Measurements from ENCODE around the gene C2orf74.

C2orf74 gene

GRCh38 chr2:61196671-61197070 lies 34.7 kb downstream of the C2orf74 start:
- Histone ChIP-seq H3K23ac (ENCODE audit: low read depth, low read length, poor library complexity) (no peak overlapping the region), H3K79me1 (ENCODE audit: low read depth, low read length) (peaks cover 2% of the 10 kb centered on the region), H2AK5ac (ENCODE audit: low read depth, low read length) (no peak overlapping the region), H3K14ac (ENCODE audit: low read length) (no peak overlapping the region), H3K4me1 (ENCODE audit: control insufficient read depth in 2 of 2, insufficient read depth in 1 of 2, low read depth in 1 of 2, low read length in 2 of 2) (no peaks in the 10 kb centered on the region), H3K4ac (ENCODE audit: low read length) (no peak overlapping the region), H3K36me3 (replicated peaks in 1 of 2; ENCODE audit: control insufficient read depth in 2 of 2, insufficient read depth in 2 of 2, low read length in 2 of 2) (peaks cover 5 to 75% of the 10 kb centered on the region in 2 donors), H3K27ac (replicated peaks; ENCODE audit: low read length) (no peak overlapping the region), H3K9me3 (replicated peaks in 1 of 2; ENCODE audit: control insufficient read depth in 2 of 2, insufficient read depth in 1 of 2, low read depth in 1 of 2, low read length in 2 of 2) (no peaks in the 10 kb centered on the region), H2BK120ac (ENCODE audit: low read depth, low read length) (no peak overlapping the region), H2BK5ac (ENCODE audit: low read length) (no peak overlapping the region), H2BK12ac (ENCODE audit: low read length) (no peak overlapping the region), H3K4me3 (ENCODE audit: low read length in 2 of 2) (no peak overlapping the region), H3K4me2 (ENCODE audit: insufficient read depth, low read length, poor library complexity, severe bottlenecking) (no peak overlapping the region), H4K8ac (ENCODE audit: low read depth, low read length) (no peak overlapping the region), H3K18ac (ENCODE audit: low read length) (no peak overlapping the region), H3K27me3 (ENCODE audit: control insufficient read depth in 3 of 3, insufficient read depth in 3 of 3, low read depth in 1 of 3, low read length in 3 of 3) (no peaks in the 10 kb centered on the region), H2AFZ (ENCODE audit: low read length) (no peak overlapping the region), H4K91ac (ENCODE audit: low read depth, low read length, poor library complexity) (no peak overlapping the region), H2BK15ac (ENCODE audit: low read length) (no peak overlapping the region), H3K9ac (ENCODE audit: low read depth, low read length, poor library complexity) (no peak overlapping the region)
- DNase-seq (ENCODE audit: low spot score), result no peak
- WGBS, 2 donors (ENCODE audit: extremely low coverage in 2 of 2, insufficient read length in 2 of 2, insufficient replicate concordance in 1 of 2), result no CpG with 5 or more reads among the region's 7 CpGs

DNA sequence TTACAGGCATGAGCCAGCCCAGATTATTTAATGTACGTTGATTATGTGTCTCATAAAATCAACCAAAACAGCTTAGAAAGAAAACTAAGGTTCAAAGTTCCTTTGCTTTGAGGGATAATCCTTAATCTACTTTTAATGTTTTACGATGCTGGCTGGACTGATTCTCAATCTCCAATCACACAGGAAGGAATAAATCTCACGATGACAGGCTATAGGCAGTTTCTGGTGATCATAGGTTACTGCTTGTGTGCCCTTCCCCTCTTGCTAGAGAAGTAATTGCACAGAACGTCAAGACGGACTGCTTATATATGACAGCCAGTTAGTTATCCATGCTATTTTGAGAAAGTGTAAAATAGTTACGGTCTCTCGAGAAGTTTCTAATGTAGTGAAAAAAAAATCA lies 43.1 kb downstream of the C2orf74 start:
- Histone ChIP-seq H4K8ac (ENCODE audit: low read depth, low read length) (no peak overlapping the region), H3K27me3 (ENCODE audit: control insufficient read depth in 3 of 3, insufficient read depth in 3 of 3, low read depth in 1 of 3, low read length in 3 of 3) (no peaks in the 10 kb centered on the region), H3K4me1 (ENCODE audit: control insufficient read depth in 2 of 2, insufficient read depth in 1 of 2, low read depth in 1 of 2, low read length in 2 of 2) (peaks cover 0 to 2% of the 10 kb centered on the region in 2 donors), H3K4ac (ENCODE audit: low read length) (no peak overlapping the region), H2BK12ac (ENCODE audit: low read length) (no peak overlapping the region), H3K18ac (ENCODE audit: low read length) (no peak overlapping the region), H3K27ac (replicated peaks; ENCODE audit: low read length) (no peak overlapping the region), H3K23ac (ENCODE audit: low read depth, low read length, poor library complexity) (no peak overlapping the region), H3K36me3 (replicated peaks in 1 of 2; ENCODE audit: control insufficient read depth in 2 of 2, insufficient read depth in 2 of 2, low read length in 2 of 2) (peaks cover 0 to 100% of the 10 kb centered on the region in 2 donors), H2BK15ac (ENCODE audit: low read length) (no peak overlapping the region), H4K91ac (ENCODE audit: low read depth, low read length, poor library complexity) (no peak overlapping the region), H3K9ac (ENCODE audit: low read depth, low read length, poor library complexity) (no peak overlapping the region), H3K4me3 (ENCODE audit: low read length in 2 of 2) (no peak overlapping the region), H3K14ac (ENCODE audit: low read length) (no peak overlapping the region), H3K9me3 (replicated peaks in 1 of 2; ENCODE audit: control insufficient read depth in 2 of 2, insufficient read depth in 1 of 2, low read depth in 1 of 2, low read length in 2 of 2) (no peaks in the 10 kb centered on the region), H3K79me1 (ENCODE audit: low read depth, low read length) (no peaks in the 10 kb centered on the region), H2BK5ac (ENCODE audit: low read length) (no peak overlapping the region), H2AK5ac (ENCODE audit: low read depth, low read length) (no peak overlapping the region), H2BK120ac (ENCODE audit: low read depth, low read length) (no peak overlapping the region), H2AFZ (ENCODE audit: low read length) (no peak overlapping the region), H3K4me2 (ENCODE audit: insufficient read depth, low read length, poor library complexity, severe bottlenecking) (no peak overlapping the region)
- DNase-seq (ENCODE audit: low spot score), result no peak
- no CpG with 5 or more reads among the region's 7 CpGs for WGBS, 2 donors (ENCODE audit: extremely low coverage in 2 of 2, insufficient read length in 2 of 2, insufficient replicate concordance in 1 of 2)

GRCh38 chr2:61210332-61210981 lies 48.5 kb downstream of the C2orf74 start:
- Histone ChIP-seq H3K27me3 (ENCODE audit: control insufficient read depth in 3 of 3, insufficient read depth in 3 of 3, low read depth in 1 of 3, low read length in 3 of 3) (peaks cover 0 to 1% (median 0%) of the 10 kb centered on the region in 3 experiments), H3K9me3 (replicated peaks in 1 of 2; ENCODE audit: control insufficient read depth in 2 of 2, insufficient read depth in 1 of 2, low read depth in 1 of 2, low read length in 2 of 2) (no peaks in the 10 kb centered on the region), H4K91ac (ENCODE audit: low read depth, low read length, poor library complexity) (no peak overlapping the region), H2BK15ac (ENCODE audit: low read length) (no peak overlapping the region), H3K14ac (ENCODE audit: low read length) (no peak overlapping the region), H2BK120ac (ENCODE audit: low read depth, low read length) (no peak overlapping the region), H2BK12ac (ENCODE audit: low read length) (no peak overlapping the region), H3K9ac (ENCODE audit: low read depth, low read length, poor library complexity) (no peak overlapping the region), H3K27ac (replicated peaks; ENCODE audit: low read length) (no peak overlapping the region), H3K4me3 (ENCODE audit: low read length in 2 of 2) (no peak overlapping the region), H3K36me3 (replicated peaks in 1 of 2; ENCODE audit: control insufficient read depth in 2 of 2, insufficient read depth in 2 of 2, low read length in 2 of 2) (peaks cover 5 to 94% of the 10 kb centered on the region in 2 donors), H3K23ac (ENCODE audit: low read depth, low read length, poor library complexity) (no peak overlapping the region), H2BK5ac (ENCODE audit: low read length) (no peak overlapping the region), H3K79me1 (ENCODE audit: low read depth, low read length) (no peaks in the 10 kb centered on the region), H2AFZ (ENCODE audit: low read length) (no peak overlapping the region), H3K18ac (ENCODE audit: low read length) (no peak overlapping the region), H4K8ac (ENCODE audit: low read depth, low read length) (no peak overlapping the region), H3K4me2 (ENCODE audit: insufficient read depth, low read length, poor library complexity, severe bottlenecking) (no peak overlapping the region), H3K4me1 (ENCODE audit: control insufficient read depth in 2 of 2, insufficient read depth in 1 of 2, low read depth in 1 of 2, low read length in 2 of 2) (peaks cover 0 to 2% of the 10 kb centered on the region in 2 donors), H3K4ac (ENCODE audit: low read length) (no peak overlapping the region), H2AK5ac (ENCODE audit: low read depth, low read length) (no peak overlapping the region)
- no CpG with 5 or more reads among the region's 5 CpGs for WGBS, 2 donors (ENCODE audit: extremely low coverage in 2 of 2, insufficient read length in 2 of 2, insufficient replicate concordance in 1 of 2)
- no peak for DNase-seq (ENCODE audit: low spot score)

DNA sequence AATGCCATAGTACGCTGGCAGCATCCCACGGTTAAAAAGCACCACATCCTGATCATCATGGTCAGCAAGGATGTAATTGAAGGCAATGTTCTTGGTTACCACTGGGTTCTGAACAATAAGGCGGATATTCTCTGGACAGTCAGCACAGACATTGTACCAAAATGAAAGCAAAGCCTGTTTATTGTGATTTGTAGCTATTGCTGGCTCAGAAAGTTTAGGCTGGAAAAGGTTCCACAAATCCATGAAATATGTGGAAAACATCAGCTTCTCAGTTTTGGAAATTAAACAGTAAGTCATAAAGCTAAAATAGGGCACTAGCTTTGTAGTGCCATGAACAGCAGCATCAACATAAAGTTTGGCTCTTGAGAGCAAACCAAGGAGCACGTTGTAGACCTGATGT lies 52.2 kb downstream of the C2orf74 start:
- H3K27me3 ChIP-seq (ENCODE audit: control insufficient read depth in 3 of 3, insufficient read depth in 3 of 3, low read depth in 1 of 3, low read length in 3 of 3), result peaks cover 0 to 1% (median 0%) of the 10 kb centered on the region in 3 experiments
- H2BK5ac ChIP-seq (ENCODE audit: low read length), result no peak overlapping the region
- H2AK5ac ChIP-seq (ENCODE audit: low read depth, low read length), result no peak overlapping the region
- no peak overlapping the region for H2BK12ac ChIP-seq (ENCODE audit: low read length)
- H3K4me2 ChIP-seq (ENCODE audit: insufficient read depth, low read length, poor library complexity, severe bottlenecking), result no peak overlapping the region
- no peak overlapping the region for H3K4ac ChIP-seq (ENCODE audit: low read length)
- no peak overlapping the region for H3K18ac ChIP-seq (ENCODE audit: low read length)
- H2BK15ac ChIP-seq (ENCODE audit: low read length), result no peak overlapping the region
- H3K79me1 ChIP-seq (ENCODE audit: low read depth, low read length), result no peaks in the 10 kb centered on the region
- H3K4me1 ChIP-seq (ENCODE audit: control insufficient read depth in 2 of 2, insufficient read depth in 1 of 2, low read depth in 1 of 2, low read length in 2 of 2), result no peaks in the 10 kb centered on the region
- no peaks in the 10 kb centered on the region for H3K9me3 ChIP-seq (replicated peaks in 1 of 2; ENCODE audit: control insufficient read depth in 2 of 2, insufficient read depth in 1 of 2, low read depth in 1 of 2, low read length in 2 of 2)
- no peak overlapping the region for H3K4me3 ChIP-seq (ENCODE audit: low read length in 2 of 2)
- H2AFZ ChIP-seq (ENCODE audit: low read length), result no peak overlapping the region
- H3K23ac ChIP-seq (ENCODE audit: low read depth, low read length, poor library complexity), result no peak overlapping the region
- no peak overlapping the region for H4K91ac ChIP-seq (ENCODE audit: low read depth, low read length, poor library complexity)
- WGBS, 2 donors (ENCODE audit: extremely low coverage in 2 of 2, insufficient read length in 2 of 2, insufficient replicate concordance in 1 of 2), result no CpG with 5 or more reads among the region's 4 CpGs
- H2BK120ac ChIP-seq (ENCODE audit: low read depth, low read length), result no peak overlapping the region
- H3K14ac ChIP-seq (ENCODE audit: low read length), result no peak overlapping the region
- H3K9ac ChIP-seq (ENCODE audit: low read depth, low read length, poor library complexity), result no peak overlapping the region
- peaks cover 7 to 82% of the 10 kb centered on the region in 2 donors for H3K36me3 ChIP-seq (replicated peaks in 1 of 2; ENCODE audit: control insufficient read depth in 2 of 2, insufficient read depth in 2 of 2, low read length in 2 of 2)
- H4K8ac ChIP-seq (ENCODE audit: low read depth, low read length), result no peak overlapping the region
- no peak for DNase-seq (ENCODE audit: low spot score)
- H3K27ac ChIP-seq (replicated peaks; ENCODE audit: low read length), result no peak overlapping the region

All from neuronal stem cell (in vitro differentiated cells).